ENCODE data around the gene HDGFL3. TPM values are rescaled to one million over a fixed set of nuclear protein-coding genes. Genes with fewer than 3 reads are reported as not detected.

HDGFL3 gene
- total and polyA plus RNA-seq, 2 donors (not counting 3 experiments of a cell fraction or from before 2014, with no cell fraction given) = 20.2 to 155 TPM

DNA sequence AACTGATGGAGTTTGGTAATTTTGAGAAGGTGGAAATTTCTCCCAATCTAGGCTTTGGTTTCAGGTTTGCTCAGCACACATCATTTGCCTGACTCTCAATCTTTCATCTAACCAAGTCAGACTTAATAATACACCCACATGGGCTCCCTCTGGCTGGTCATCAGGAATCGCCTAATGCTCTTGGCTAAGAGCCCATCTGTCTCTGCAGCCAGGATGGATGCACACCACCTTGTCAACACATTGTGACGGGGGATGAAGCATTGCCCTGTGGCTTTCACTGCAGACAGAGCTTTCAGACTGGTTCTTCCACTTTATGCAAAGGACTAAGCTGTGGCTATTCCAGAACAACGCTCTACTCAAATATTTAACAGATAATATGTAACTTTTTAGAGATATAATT, 3.0 kb upstream of the HDGFL3 start:
- intact Hi-C loops (cut with micrococcal nuclease) = no loop called here
- dilution Hi-C loops (cut with MboI; ENCODE audit: extremely low pct_ligation_motif_present, low sequenced_read_pairs) = no loop called here
- no peak overlapping the region for H3K4me2 ChIP-seq (ENCODE audit: insufficient read depth, low read length)

More for the DNA sequence above, 3.0 kb upstream of the HDGFL3 start:
- Histone ChIP-seq H3K9me3 (replicated peaks; ENCODE audit: control insufficient read depth, insufficient read depth, low read length) (no peaks in the 10 kb centered on the region), H3K79me2 (ENCODE audit: control insufficient read depth, insufficient read depth, low read length) (peaks cover 15% of the 10 kb centered on the region), H3K27me3 (ENCODE audit: control insufficient read depth in 2 of 2, insufficient read depth in 2 of 2, low read length in 2 of 2) (no peaks in the 10 kb centered on the region), H3K9me1 (replicated peaks; ENCODE audit: control insufficient read depth, extremely low read depth, insufficient read depth, low read length) (no peaks in the 10 kb centered on the region), H3K27ac (ENCODE audit: insufficient read depth, low read depth, low read length) (no peak overlapping the region), H4K20me1 (replicated peaks; ENCODE audit: control insufficient read depth, extremely low read depth, insufficient read depth, low read length) (no peaks in the 10 kb centered on the region), H3K9ac (replicated peaks; ENCODE audit: extremely low read depth, insufficient read depth, low read length) (no peak overlapping the region), H3K4me1 (ENCODE audit: control insufficient read depth, extremely low read depth, insufficient read depth, low read length) (peaks cover 10% of the 10 kb centered on the region), H3K36me3 (ENCODE audit: control insufficient read depth in 2 of 2, extremely low read depth in 1 of 2, insufficient read depth in 2 of 2, low read length in 2 of 2) (no peaks in the 10 kb centered on the region), H2AFZ (ENCODE audit: low read depth, low read length) (no peak overlapping the region), H3K4me3 (replicated peaks in 1 of 3; ENCODE audit: insufficient read depth in 1 of 3, low read depth in 1 of 3, low read length in 3 of 3) (no peak overlapping the region)
- CTCF ChIA-PET = no interaction called here
- DNase-seq (ENCODE audit: low read depth, low spot score) (no peak), FAIRE-seq (no peak)
- POLR2A ChIA-PET = no interaction called here
- no TSS peak for BruUV-seq (replicated peaks)
- TF ChIP-seq, protein P1, sequence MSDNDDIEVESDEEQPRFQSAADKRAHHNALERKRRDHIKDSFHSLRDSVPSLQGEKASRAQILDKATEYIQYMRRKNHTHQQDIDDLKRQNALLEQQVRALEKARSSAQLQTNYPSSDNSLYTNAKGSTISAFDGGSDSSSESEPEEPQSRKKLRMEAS (IDR thresholded peaks at IDR 0.05; ENCODE audit: insufficient read depth, insufficient read length) = no peak
- TF ChIP-seq GATA2 (IDR thresholded peaks at IDR 0.05; ENCODE audit: insufficient read depth, insufficient read length, low read depth, low read length) (no peak), POLR2AphosphoS5 (IDR thresholded peaks at IDR 0.05; ENCODE audit: insufficient read depth, low read depth, low read length) (no peak), EZH2 (IDR thresholded peaks at IDR 0.05; ENCODE audit: borderline replicate concordance, low read depth, low read length, severe bottlenecking) (no peak), POLR2A (IDR thresholded peaks at IDR 0.05; ENCODE audit: low read depth, low read length) (no peak), MYC (IDR thresholded peaks at IDR 0.05; ENCODE audit: low read depth, low read length) (no peak), JUN (IDR thresholded peaks at IDR 0.05; ENCODE audit: borderline replicate concordance, insufficient read depth, insufficient read length, low read depth) (no peak), FOS (IDR thresholded peaks at IDR 0.05; ENCODE audit: borderline replicate concordance, insufficient read depth, low read length) (no peak)
- TF ChIP-seq, protein P2, sequence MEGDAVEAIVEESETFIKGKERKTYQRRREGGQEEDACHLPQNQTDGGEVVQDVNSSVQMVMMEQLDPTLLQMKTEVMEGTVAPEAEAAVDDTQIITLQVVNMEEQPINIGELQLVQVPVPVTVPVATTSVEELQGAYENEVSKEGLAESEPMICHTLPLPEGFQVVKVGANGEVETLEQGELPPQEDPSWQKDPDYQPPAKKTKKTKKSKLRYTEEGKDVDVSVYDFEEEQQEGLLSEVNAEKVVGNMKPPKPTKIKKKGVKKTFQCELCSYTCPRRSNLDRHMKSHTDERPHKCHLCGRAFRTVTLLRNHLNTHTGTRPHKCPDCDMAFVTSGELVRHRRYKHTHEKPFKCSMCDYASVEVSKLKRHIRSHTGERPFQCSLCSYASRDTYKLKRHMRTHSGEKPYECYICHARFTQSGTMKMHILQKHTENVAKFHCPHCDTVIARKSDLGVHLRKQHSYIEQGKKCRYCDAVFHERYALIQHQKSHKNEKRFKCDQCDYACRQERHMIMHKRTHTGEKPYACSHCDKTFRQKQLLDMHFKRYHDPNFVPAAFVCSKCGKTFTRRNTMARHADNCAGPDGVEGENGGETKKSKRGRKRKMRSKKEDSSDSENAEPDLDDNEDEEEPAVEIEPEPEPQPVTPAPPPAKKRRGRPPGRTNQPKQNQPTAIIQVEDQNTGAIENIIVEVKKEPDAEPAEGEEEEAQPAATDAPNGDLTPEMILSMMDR (IDR thresholded peaks at IDR 0.05; ENCODE audit: extremely low read depth in 1 of 2, insufficient read depth in 1 of 2, low read depth in 1 of 2, low read length in 2 of 2) = no peak

All from endothelial cell of umbilical vein (primary cell).